Parathyroid adenoma (tissue), 2 donors: Measurements from ENCODE around the gene KLHL26.

ENCODE experiments used
- H2AFZ ChIP-seq: fragments of 300-600 bp; sonication (generic); one replicate; pipeline ENCODE4 v1.7.0; 2017; ENCODE audit warnings: antibody characterized with exemption, mild to moderate bottlenecking
- H3K27ac ChIP-seq: fragments of 300-600 bp; sonication (generic); one replicate; pipeline ENCODE4 v1.7.0; 2017
- H3K27me3 ChIP-seq: fragments of 300-600 bp; sonication (generic); one replicate; pipeline ENCODE4 v1.7.0; 2017; ENCODE audit warnings: low read length; ENCODE audit not compliant: control insufficient read depth, insufficient read depth
- H3K36me3 ChIP-seq: fragments of 300-600 bp; sonication (generic); one replicate; pipeline ENCODE4 v1.7.0; 2017; ENCODE audit warnings: low read length; ENCODE audit not compliant: control insufficient read depth, insufficient read depth
- H3K4me1 ChIP-seq: fragments of 300-600 bp; sonication (generic); one replicate; pipeline ENCODE4 v1.7.0; 2017; ENCODE audit warnings: control low read depth
- H3K4me2 ChIP-seq: fragments of 300-600 bp; sonication (generic); one replicate; pipeline ENCODE4 v1.7.0; 2017; ENCODE audit warnings: low read length
- H3K4me3 ChIP-seq: fragments of 300-600 bp; sonication (generic); one replicate; pipeline ENCODE4 v1.7.0; 2017; ENCODE audit warnings: low read depth, low read length
- H3K79me2 ChIP-seq: fragments of 300-600 bp; sonication (generic); one replicate; pipeline ENCODE4 v1.7.0; 2017; ENCODE audit warnings: control low read depth
- H3K9ac ChIP-seq: fragments of 300-600 bp; sonication (generic); one replicate; pipeline ENCODE4 v1.7.0; 2017; ENCODE audit warnings: mild to moderate bottlenecking
- H3K9me3 ChIP-seq: fragments of 300-600 bp; sonication (generic); one replicate; pipeline ENCODE4 v1.7.0; 2017; ENCODE audit warnings: low read length; ENCODE audit not compliant: control insufficient read depth
- CTCF ChIP-seq: fragments of 300-600 bp; sonication (generic); IDR thresholded peaks from one replicate; pipeline ENCODE4 v1.7.0; 2017; ENCODE audit warnings: antibody characterized with exemption, mild to moderate bottlenecking
- donor health status: primary hyperparathyroidism.

KLHL26 gene

DNA sequence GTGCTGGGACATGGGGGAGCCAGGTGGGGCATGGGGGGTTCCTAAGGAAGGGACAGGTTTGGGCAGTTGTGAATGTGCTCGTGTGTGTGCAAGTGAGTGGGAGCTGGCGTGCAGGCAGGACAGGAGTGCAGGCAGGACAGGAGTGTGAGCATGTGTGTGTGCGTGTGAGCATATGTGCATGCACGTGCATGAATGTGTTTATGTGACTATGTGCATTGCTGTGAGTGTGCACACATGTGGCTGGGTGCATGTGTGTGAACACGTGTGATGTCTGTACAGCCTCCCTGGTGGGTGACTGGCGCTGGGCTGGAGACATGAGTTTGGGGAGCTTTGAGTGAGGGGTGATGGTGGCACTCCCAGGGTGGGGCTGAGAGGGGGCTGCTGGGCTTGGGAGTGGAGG is 80.0 kb downstream of the KLHL26 start:
- Histone ChIP-seq H2AFZ (no peak overlapping the region), H3K27me3 (no peaks in the 10 kb centered on the region), H3K4me2 (no peak overlapping the region), H3K9me3 (no peaks in the 10 kb centered on the region), H3K36me3 (no peaks in the 10 kb centered on the region), H3K79me2 (peaks cover 66% of the 10 kb centered on the region), H3K4me3 (no peak overlapping the region), H3K9ac (no peak overlapping the region), H3K4me1 (no peaks in the 10 kb centered on the region), H3K27ac (no peak overlapping the region)
- TF ChIP-seq CTCF, result no peak

DNA sequence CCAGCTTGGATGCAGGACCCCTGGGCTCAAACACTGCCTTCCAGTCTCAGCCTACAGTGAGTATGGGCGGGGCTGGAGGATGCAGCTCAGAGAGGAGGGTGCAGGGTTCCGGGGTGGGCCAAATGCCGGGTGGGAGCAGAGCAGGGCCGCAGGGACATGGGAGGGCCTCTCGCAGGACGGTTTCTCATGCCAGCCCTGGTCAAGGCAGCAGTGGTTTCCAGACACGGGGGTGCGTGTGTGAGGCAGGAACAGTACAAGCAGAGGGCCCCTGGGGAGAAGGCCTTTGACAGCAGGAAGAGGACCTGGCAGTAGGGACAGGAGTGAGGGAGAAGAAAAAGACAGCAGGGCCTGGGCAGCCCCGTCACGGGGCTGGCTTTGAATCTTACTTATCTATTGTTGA is 80.8 kb downstream of the KLHL26 start:
- H3K36me3 ChIP-seq, result no peaks in the 10 kb centered on the region
- H3K4me1 ChIP-seq, result no peaks in the 10 kb centered on the region
- H3K4me3 ChIP-seq, result no peak overlapping the region
- no peak for TF ChIP-seq CTCF
- H2AFZ ChIP-seq, result no peak overlapping the region
- no peaks in the 10 kb centered on the region for H3K27me3 ChIP-seq
- no peak overlapping the region for H3K4me2 ChIP-seq
- H3K79me2 ChIP-seq, result peaks cover 66% of the 10 kb centered on the region
- no peak overlapping the region for H3K9ac ChIP-seq
- H3K27ac ChIP-seq, result no peak overlapping the region
- H3K9me3 ChIP-seq, result no peaks in the 10 kb centered on the region

DNA sequence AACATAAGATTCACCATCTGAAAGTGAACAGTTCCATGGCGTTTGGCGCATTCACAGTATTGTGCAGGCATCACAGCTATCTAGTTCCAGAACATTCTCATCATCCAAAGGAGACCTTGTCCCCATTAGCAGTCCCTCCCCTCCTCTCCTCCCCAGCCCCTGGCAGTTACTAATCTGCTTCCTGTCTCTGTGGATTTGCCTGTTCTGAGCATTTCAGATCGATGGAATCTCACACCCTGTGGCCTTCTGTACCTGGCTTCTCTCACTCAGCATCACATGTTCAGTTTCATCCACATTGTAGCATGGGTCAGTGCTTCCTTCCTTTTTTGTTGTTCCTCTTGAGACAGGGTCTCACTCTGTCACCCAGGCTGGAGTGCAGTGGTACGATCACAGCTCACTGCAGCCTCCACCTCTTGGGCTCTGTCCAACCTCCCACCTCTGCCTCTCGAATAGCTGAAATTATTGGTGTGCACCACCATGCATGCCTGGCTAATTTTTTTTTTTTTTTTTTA is 81.2 kb downstream of the KLHL26 start:
- no peak overlapping the region for H3K9ac ChIP-seq
- peaks cover 63% of the 10 kb centered on the region for H3K79me2 ChIP-seq
- no peaks in the 10 kb centered on the region for H3K36me3 ChIP-seq
- H3K4me3 ChIP-seq, result no peak overlapping the region
- no peak for TF ChIP-seq CTCF
- H2AFZ ChIP-seq, result no peak overlapping the region
- no peak overlapping the region for H3K4me2 ChIP-seq
- no peaks in the 10 kb centered on the region for H3K27me3 ChIP-seq
- no peaks in the 10 kb centered on the region for H3K4me1 ChIP-seq
- no peak overlapping the region for H3K27ac ChIP-seq
- H3K9me3 ChIP-seq, result no peaks in the 10 kb centered on the region

DNA sequence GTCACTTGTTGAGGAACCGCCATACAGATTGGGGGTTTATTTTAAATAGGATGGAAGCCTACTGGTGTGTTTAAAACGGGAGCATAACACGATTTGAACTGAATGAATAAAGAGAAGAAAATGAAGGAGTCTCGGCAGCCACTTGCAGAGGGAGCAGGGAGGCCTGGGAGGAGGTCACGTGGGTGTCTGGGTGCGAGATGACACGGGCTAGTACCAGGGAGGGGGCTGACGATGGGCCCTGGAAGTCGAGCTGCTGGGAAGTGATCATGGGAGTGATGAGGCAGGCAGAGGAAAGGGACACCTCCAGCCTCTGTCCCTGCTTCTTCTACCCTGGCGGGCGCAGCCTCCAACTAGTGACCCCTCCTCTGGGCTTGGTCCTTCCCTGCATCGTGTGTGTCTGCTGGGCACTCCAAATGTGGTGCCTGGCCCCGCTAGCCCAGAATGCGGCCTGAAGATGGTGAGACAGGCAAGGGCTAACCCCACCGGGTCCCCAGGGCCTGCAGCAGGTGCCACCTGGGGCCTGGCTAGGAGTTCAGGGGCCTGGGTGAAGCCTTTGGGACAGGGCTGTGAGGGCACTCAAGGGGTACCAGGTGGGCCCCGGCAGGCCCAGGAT is 82.1 kb downstream of the KLHL26 start:
- Histone ChIP-seq H3K27me3 (no peaks in the 10 kb centered on the region), H3K27ac (no peak overlapping the region)
- TF ChIP-seq CTCF, result no peak

GRCh38 chr19:18719541-18719940 is 82.7 kb downstream of the KLHL26 start:
- H3K4me3 ChIP-seq, result no peak overlapping the region
- H2AFZ ChIP-seq, result no peak overlapping the region
- no peak overlapping the region for H3K4me2 ChIP-seq
- no peaks in the 10 kb centered on the region for H3K27me3 ChIP-seq
- no peaks in the 10 kb centered on the region for H3K9me3 ChIP-seq
- TF ChIP-seq CTCF, result no peak
- no peaks in the 10 kb centered on the region for H3K36me3 ChIP-seq
- no peak overlapping the region for H3K9ac ChIP-seq
- no peaks in the 10 kb centered on the region for H3K4me1 ChIP-seq
- H3K27ac ChIP-seq, result no peak overlapping the region
- H3K79me2 ChIP-seq, result peaks cover 59% of the 10 kb centered on the region

More for the DNA sequence above, 82.1 kb downstream of the KLHL26 start:
- no peaks in the 10 kb centered on the region for H3K36me3 ChIP-seq
- no peaks in the 10 kb centered on the region for H3K4me1 ChIP-seq
- H3K79me2 ChIP-seq, result peaks cover 60% of the 10 kb centered on the region
- H2AFZ ChIP-seq, result no peak overlapping the region
- H3K4me2 ChIP-seq, result no peak overlapping the region
- no peaks in the 10 kb centered on the region for H3K9me3 ChIP-seq
- H3K4me3 ChIP-seq, result no peak overlapping the region
- no peak overlapping the region for H3K9ac ChIP-seq
